C4-2B (cell line): Measurements from ENCODE around the gene SPIB.
"Not testable (repeated sequence)": the region's sequence is repeated elsewhere in the genome, so short reads cannot be mapped to it uniquely, and the experiment has no call there.

Experiments
- CTCF ChIP-seq: fragments of 450-650 bp; conservative IDR thresholded peaks from 2 replicates; pipeline ENCODE4 v1.5.1; 2017; ENCODE audit warnings: mild to moderate bottlenecking
- ZFX ChIP-seq: fragments of 450-650 bp; IDR thresholded peaks from 2 replicates; pipeline ENCODE4 v1.6.1; 2017

- TF ChIP-seq CTCF, ZFX: not testable (repeated sequence)
Observed at GRCh38 chr19:50439130-50439529, 20.4 kb downstream of the SPIB start.
